H9 (cell line): ENCODE data around the gene TGFBR2. TPM values are rescaled to one million over a fixed set of nuclear protein-coding genes. Genes with fewer than 3 reads are reported as not detected.

Experiments
- DNase-seq: peaks from one replicate; pipeline ENCODE4 v3.0.0-alpha.2; 2017
- H2AFZ ChIP-seq: one replicate; pipeline ENCODE4 v1.6.1; 2013; ENCODE audit warnings: mild to moderate bottlenecking, low read length, control low read depth, moderate library complexity
- H2AK5ac ChIP-seq: 2 replicates; pipeline ENCODE4 v1.6.1; 2013; ENCODE audit warnings: low read length, control low read depth, mixed read lengths; ENCODE audit not compliant: insufficient read length
- H2BK120ac ChIP-seq: one replicate; pipeline ENCODE4 v1.6.1; 2013; ENCODE audit warnings: low read depth, mild to moderate bottlenecking, low read length, control low read depth, inconsistent platforms; ENCODE audit not compliant: poor library complexity, severe bottlenecking
- H2BK12ac ChIP-seq: 2 replicates; pipeline ENCODE4 v1.6.1; 2013; ENCODE audit warnings: low read length, control low read depth, mixed read lengths, low read depth; ENCODE audit not compliant: insufficient read length
- H2BK15ac ChIP-seq: 2 replicates; pipeline ENCODE4 v1.6.1; 2013; ENCODE audit warnings: low read depth, low read length, control low read depth
- H2BK20ac ChIP-seq: one replicate; pipeline ENCODE4 v1.6.1; 2013; ENCODE audit warnings: low read depth, mild to moderate bottlenecking, low read length, control low read depth, inconsistent platforms; ENCODE audit not compliant: poor library complexity, severe bottlenecking
- H2BK5ac ChIP-seq: 2 replicates; pipeline ENCODE4 v1.6.1; 2013; ENCODE audit warnings: low read length, control low read depth, mixed read lengths; ENCODE audit not compliant: insufficient read length
- H3K14ac ChIP-seq: 2 replicates; pipeline ENCODE4 v1.6.1; 2013; ENCODE audit warnings: low read length, control low read depth; ENCODE audit not compliant: insufficient read depth
- H3K18ac ChIP-seq: 2 replicates; pipeline ENCODE4 v1.6.1; 2013; ENCODE audit warnings: low read depth, mild to moderate bottlenecking, mixed read lengths, low read length, control low read depth; ENCODE audit not compliant: insufficient read length
- H3K23ac ChIP-seq: 2 replicates; pipeline ENCODE4 v1.6.1; 2013; ENCODE audit warnings: low read length, control low read depth, mixed read lengths, low read depth; ENCODE audit not compliant: insufficient read length
- H3K23me2 ChIP-seq: 2 replicates; pipeline ENCODE4 v1.6.1; 2013; ENCODE audit warnings: low read depth, mild to moderate bottlenecking, mixed read lengths, low read length, control low read depth; ENCODE audit not compliant: insufficient read length, poor library complexity, severe bottlenecking
- H3K27ac ChIP-seq: 2 replicates; pipeline ENCODE4 v1.5.1; 2013; ENCODE audit warnings: low read length, control low read depth, mixed read lengths, low read depth; ENCODE audit not compliant: insufficient read length
- H3K27me3 ChIP-seq: 2 replicates; pipeline ENCODE4 v1.6.1; 2013; ENCODE audit warnings: low read length, control low read depth, inconsistent platforms; ENCODE audit not compliant: insufficient read depth
- H3K4ac ChIP-seq: 2 replicates; pipeline ENCODE4 v1.6.1; 2013; ENCODE audit warnings: low read depth, mild to moderate bottlenecking, control low read depth, inconsistent platforms, low read length, moderate library complexity
- H3K4me1 ChIP-seq: 2 replicates; pipeline ENCODE4 v1.6.1; 2013; ENCODE audit warnings: low read length, control low read depth, inconsistent platforms; ENCODE audit not compliant: insufficient read depth
- H3K4me2 ChIP-seq: 2 replicates; pipeline ENCODE4 v1.6.1; 2013; ENCODE audit warnings: low read length, control low read depth, mixed read lengths; ENCODE audit not compliant: insufficient read length, insufficient read depth
- H3K56ac ChIP-seq: 2 replicates; pipeline ENCODE4 v1.6.1; 2013; ENCODE audit warnings: low read depth, mild to moderate bottlenecking, mixed read lengths, low read length, control low read depth; ENCODE audit not compliant: insufficient read length
- H3K79me1 ChIP-seq: 2 replicates; pipeline ENCODE4 v1.6.1; 2013; ENCODE audit warnings: low read depth, mild to moderate bottlenecking, moderate library complexity, low read length, control low read depth, inconsistent platforms; ENCODE audit not compliant: insufficient read depth, poor library complexity, severe bottlenecking
- H3K79me2 ChIP-seq: 2 replicates; pipeline ENCODE4 v1.6.1; 2013; ENCODE audit warnings: low read length, control low read depth, inconsistent platforms; ENCODE audit not compliant: insufficient read depth
- H3K9ac ChIP-seq: 2 replicates; pipeline ENCODE4 v1.6.1; 2013; ENCODE audit warnings: low read length, control low read depth, mixed read lengths; ENCODE audit not compliant: insufficient read length; ENCODE audit errors: extremely low read depth
- H3K9me3 ChIP-seq: one replicate; pipeline ENCODE4 v1.6.1; 2013; ENCODE audit warnings: low read depth, low read length, inconsistent platforms; ENCODE audit not compliant: control insufficient read depth
- H3T11ph ChIP-seq: one replicate; pipeline ENCODE4 v1.6.1; 2013; ENCODE audit warnings: mild to moderate bottlenecking, low read length, control low read depth, inconsistent platforms
- H4K20me1 ChIP-seq: one replicate; pipeline ENCODE4 v1.6.1; 2013; ENCODE audit not compliant: control insufficient read depth, insufficient read length, insufficient read depth
- H4K5ac ChIP-seq: 2 replicates; pipeline ENCODE4 v1.6.1; 2013; ENCODE audit warnings: low read depth, mild to moderate bottlenecking, mixed read lengths, low read length, control low read depth; ENCODE audit not compliant: insufficient read length
- H4K8ac ChIP-seq: replicated peaks from 2 replicates; pipeline ENCODE4 v1.6.1; 2013; ENCODE audit warnings: low read length, control low read depth, mixed read lengths, low read depth; ENCODE audit not compliant: insufficient read length
- H4K91ac ChIP-seq: 2 replicates; pipeline ENCODE4 v1.6.1; 2013; ENCODE audit warnings: low read depth, mild to moderate bottlenecking, moderate library complexity, mixed read lengths, low read length, control low read depth; ENCODE audit not compliant: insufficient read length
- H3K27ac Mint-ChIP-seq, 3 experiments: 2 replicates in 2 of 3; 3 replicates in 1 of 3; pipeline ENCODE4 v1.8.0; 2020 to 2021; ENCODE audit warnings: mixed read lengths in 3 of 3, mild to moderate bottlenecking in 1 of 3, moderate library complexity in 1 of 3
- H3K27me3 Mint-ChIP-seq: 2 replicates; pipeline ENCODE4 v1.8.0; 2021; ENCODE audit warnings: low read depth, mild to moderate bottlenecking, moderate library complexity, mixed read lengths
- H3K36me3 Mint-ChIP-seq, 3 experiments: 2 replicates in 2 of 3; 3 replicates in 1 of 3; pipeline ENCODE4 v1.8.0; 2020 to 2021; ENCODE audit warnings: low read depth in 3 of 3, mixed read lengths in 3 of 3; ENCODE audit not compliant: insufficient read depth in 1 of 3
- H3K4me1 Mint-ChIP-seq, 2 experiments: 2 replicates each; pipeline ENCODE4 v1.8.0; 2020; ENCODE audit warnings: mixed read lengths in 2 of 2
- H3K4me3 Mint-ChIP-seq, 2 experiments: 2 replicates in 1 of 2; 3 replicates in 1 of 2; pipeline ENCODE4 v1.8.0; 2020 to 2021; ENCODE audit warnings: mild to moderate bottlenecking in 2 of 2, mixed read lengths in 2 of 2, moderate library complexity in 1 of 2
- H3K9me3 Mint-ChIP-seq, 2 experiments: 2 replicates in 1 of 2; 3 replicates in 1 of 2; pipeline ENCODE4 v1.8.0; 2020; ENCODE audit warnings: mild to moderate bottlenecking in 2 of 2, mixed read lengths in 2 of 2, moderate library complexity in 1 of 2
- CTCF ChIP-seq: fragments of 200-600 bp; sonication (generic); conservative IDR thresholded peaks from 3 replicates; pipeline ENCODE4 v1.8.0; 2021; ENCODE audit warnings: antibody characterized with exemption, mild to moderate bottlenecking
- WGBS: extraction: QIAGEN DNeasy Blood & Tissue Kit; methylation state at CpG from one replicate; pipeline ENCODE4 v1.1.7; 2013; ENCODE audit warnings: missing lambda C conversion rate, low lambda C conversion rate, mixed read lengths; ENCODE audit not compliant: insufficient read length; ENCODE audit errors: extremely low coverage; 5-methylcytosine and 5-hydroxymethylcytosine counted together
- total RNA-seq: library from RNA; stranded (reverse); gene quantifications from 2 replicates; pipeline ENCODE4 v1.2.1, GENCODE V29; 2021

Gene TGFBR2
- total RNA-seq, 1 experiment from 2014 or later = 10.6 TPM

- Histone ChIP-seq H2BK20ac (no peak overlapping the region), H3K23me2 (no peaks in the 10 kb centered on the region), H2AFZ (no peak overlapping the region), H4K5ac (no peak overlapping the region), H3K9me3 (no peaks in the 10 kb centered on the region), H3K27me3 (no peaks in the 10 kb centered on the region), H3T11ph (no peak overlapping the region), H3K4me2 (no peak overlapping the region), H3K9ac (no peak overlapping the region), H3K56ac (no peak overlapping the region), H3K23ac (no peak overlapping the region), H4K8ac (no peak overlapping the region), H2BK15ac (no peak overlapping the region), H3K14ac (no peak overlapping the region), H3K27ac (no peak overlapping the region), H2BK12ac (no peak overlapping the region), H2BK120ac (no peak overlapping the region), H2AK5ac (no peak overlapping the region), H3K4ac (no peak overlapping the region), H4K91ac (no peak overlapping the region), H3K79me2 (no peaks in the 10 kb centered on the region), H3K18ac (no peak overlapping the region), H4K20me1 (no peaks in the 10 kb centered on the region), H2BK5ac (no peak overlapping the region), H3K79me1 (no peaks in the 10 kb centered on the region), H3K4me1 (no peaks in the 10 kb centered on the region)
- H3K27ac Mint-ChIP-seq = no peak overlapping the region
- H3K4me1 Mint-ChIP-seq = peaks cover 1 to 2% of the 10 kb centered on the region in 2 experiments
- H3K9me3 Mint-ChIP-seq = peaks cover 0 to 4% of the 10 kb centered on the region in 2 experiments; a peak in 1 of 5 replicates
- DNase-seq = no peak
- no peak for TF ChIP-seq CTCF
- H3K27me3 Mint-ChIP-seq = no peaks in the 10 kb centered on the region; the same call in 1 of the 2 replicates
- H3K4me3 Mint-ChIP-seq = no peak overlapping the region
- WGBS = no CpG with 5 or more reads among the region's 4 CpGs
- no peaks in the 10 kb centered on the region for H3K36me3 Mint-ChIP-seq
These were observed 19.5 kb upstream of the TGFBR2 start for GRCh38 chr3:30586806-30587486.
